GM18951 (cell line): ENCODE measurements around the gene C16orf86.

Experiments used
- POLR2A ChIP-seq: IDR thresholded peaks from 4 replicates; pipeline ENCODE4 v1.6.1; 2011; ENCODE audit warnings: mild to moderate bottlenecking; ENCODE audit not compliant: insufficient read length, insufficient read depth; ENCODE audit errors: extremely low read depth
- in situ Hi-C: fragments of 300-500 bp; cut with MboI; formaldehyde crosslinking; loops from one replicate; pipeline ENCODE4 v1.12.0; 2022; ENCODE audit warnings: low sequenced_read_pairs, mixed read lengths, inconsistent platforms; ENCODE audit not compliant: unreplicated experiment

The C16orf86 gene

GRCh38 chr16:67702130-67702529 lies 35.5 kb downstream of the C16orf86 start:
- in situ Hi-C loops: no loop called here

GRCh38 chr16:67703626-67704025 lies 37.0 kb downstream of the C16orf86 start:
- no peak for TF ChIP-seq POLR2A
- in situ Hi-C loops: no loop called here

More at GRCh38 chr16:67702130-67702529, 35.5 kb downstream of the C16orf86 start:
- no peak for TF ChIP-seq POLR2A

- in situ Hi-C loops: no loop called here
Measured at GRCh38 chr16:67704110-67704509, 37.5 kb downstream of the C16orf86 start.

GRCh38 chr16:67707210-67707609 lies 40.6 kb downstream of the C16orf86 start:
- in situ Hi-C loops: no loop called here
- TF ChIP-seq POLR2A: no peak

More at GRCh38 chr16:67704110-67704509, 37.5 kb downstream of the C16orf86 start:
- no peak for TF ChIP-seq POLR2A

GRCh38 chr16:67707790-67708189 lies 41.2 kb downstream of the C16orf86 start:
- in situ Hi-C loops: no loop called here
- no peak for TF ChIP-seq POLR2A

GRCh38 chr16:67708368-67708771 lies 41.8 kb downstream of the C16orf86 start:
- in situ Hi-C loops: no loop called here
- no peak for TF ChIP-seq POLR2A

GRCh38 chr16:67709050-67709449 lies 42.4 kb downstream of the C16orf86 start:
- in situ Hi-C loops: no loop called here
- TF ChIP-seq POLR2A: no peak

GRCh38 chr16:67710607-67711006 lies 44.0 kb downstream of the C16orf86 start:
- in situ Hi-C loops: no loop called here
- no peak for TF ChIP-seq POLR2A

GRCh38 chr16:67713647-67714273 lies 47.1 kb downstream of the C16orf86 start:
- in situ Hi-C loops: no loop called here
- no peak for TF ChIP-seq POLR2A

- in situ Hi-C loops: no loop called here
- TF ChIP-seq POLR2A: no peak
Measured at GRCh38 chr16:67714522-67714921, 47.9 kb downstream of the C16orf86 start.

- in situ Hi-C loops: no loop called here
- TF ChIP-seq POLR2A: no peak
Measured at GRCh38 chr16:67716097-67716496, 49.5 kb downstream of the C16orf86 start.
